ENCODE results near the gene PPT2.

PPT2 gene

GRCh38 chr6:32115623-32116022 lies 38.3 kb upstream of the PPT2 start:
- no peak overlapping the region for H3K4me3 ChIP-seq (ENCODE audit: control insufficient read depth, low read depth, low read length)
- TF ChIP-seq CTCF (IDR thresholded peaks at IDR 0.05; ENCODE audit: control insufficient read depth, insufficient read depth, low read depth, low read length, missing control alignments): no peak

GRCh38 chr6:32116674-32117073 lies 37.3 kb upstream of the PPT2 start:
- TF ChIP-seq CTCF (IDR thresholded peaks at IDR 0.05; ENCODE audit: control insufficient read depth, insufficient read depth, low read depth, low read length, missing control alignments): peak; percentile 41
- no peak overlapping the region for H3K4me3 ChIP-seq (ENCODE audit: control insufficient read depth, low read depth, low read length)
- DNase-seq (ENCODE audit: low read depth): no peak

More at GRCh38 chr6:32115623-32116022, 38.3 kb upstream of the PPT2 start:
- DNase-seq (ENCODE audit: low read depth): no peak

DNA sequence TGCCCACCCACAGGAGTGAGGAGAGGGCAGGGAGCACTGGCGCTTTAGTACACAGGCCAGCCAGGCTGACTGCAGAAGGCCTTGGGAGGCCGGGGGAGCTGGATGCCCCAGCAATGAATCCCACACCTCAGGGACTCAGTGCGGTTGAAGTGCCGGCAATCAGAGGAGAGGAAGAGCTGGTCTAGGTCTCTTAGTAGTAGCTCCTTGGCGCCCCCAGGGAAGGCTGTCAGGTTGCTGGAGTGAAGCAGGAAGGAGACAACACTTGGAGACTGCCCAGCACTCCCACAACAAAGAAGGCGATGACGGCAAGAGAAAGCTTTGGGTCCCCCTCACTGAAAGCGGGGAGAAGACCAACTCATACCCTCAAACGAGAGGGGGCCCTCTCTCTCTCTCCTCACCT lies 36.5 kb upstream of the PPT2 start:
- TF ChIP-seq CTCF (IDR thresholded peaks at IDR 0.05; ENCODE audit: control insufficient read depth, insufficient read depth, low read depth, low read length, missing control alignments): no peak
- no peak for DNase-seq (ENCODE audit: low read depth)
- no peak overlapping the region for H3K4me3 ChIP-seq (ENCODE audit: control insufficient read depth, low read depth, low read length)

GRCh38 chr6:32118782-32119628 lies 34.9 kb upstream of the PPT2 start:
- H3K4me3 ChIP-seq (ENCODE audit: control insufficient read depth, low read depth, low read length): no peak overlapping the region
- TF ChIP-seq CTCF (IDR thresholded peaks at IDR 0.05; ENCODE audit: control insufficient read depth, insufficient read depth, low read depth, low read length, missing control alignments): peak; percentile 98
- DNase-seq (ENCODE audit: low read depth): peak; percentile 45

DNA sequence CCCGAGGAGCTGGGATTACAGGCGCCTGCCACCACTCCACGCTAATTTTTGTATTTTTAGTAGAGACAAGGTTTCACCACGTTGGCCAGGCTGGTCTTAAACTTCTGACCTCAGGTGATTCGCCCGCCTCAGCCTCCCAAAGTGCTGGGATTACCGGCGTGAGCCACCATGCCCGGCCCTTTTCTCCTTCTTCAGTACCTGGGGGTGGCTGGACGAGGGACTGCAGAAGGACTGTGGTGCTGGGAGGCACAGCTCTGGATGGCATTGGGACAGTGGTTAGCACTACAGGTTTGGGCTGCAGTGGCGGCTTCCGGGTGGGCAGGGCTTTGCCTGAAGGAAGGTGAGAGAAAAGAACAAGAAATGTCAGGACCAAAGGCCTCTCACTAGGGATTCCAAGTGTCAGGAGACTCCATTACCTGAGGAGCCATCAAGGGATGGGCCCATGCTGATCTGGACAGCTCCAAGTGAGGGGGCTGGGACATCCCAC lies 33.3 kb upstream of the PPT2 start:
- TF ChIP-seq CTCF (IDR thresholded peaks at IDR 0.05; ENCODE audit: control insufficient read depth, insufficient read depth, low read depth, low read length, missing control alignments): no peak
- DNase-seq (ENCODE audit: low read depth): no peak
- no peak overlapping the region for H3K4me3 ChIP-seq (ENCODE audit: control insufficient read depth, low read depth, low read length)

- DNase-seq (ENCODE audit: low read depth): no peak
- no peak overlapping the region for H3K4me3 ChIP-seq (ENCODE audit: control insufficient read depth, low read depth, low read length)
These were observed 30.3 kb upstream of the PPT2 start for GRCh38 chr6:32123681-32124080.

More at GRCh38 chr6:32123681-32124080, 30.3 kb upstream of the PPT2 start:
- no peak for TF ChIP-seq CTCF (IDR thresholded peaks at IDR 0.05; ENCODE audit: control insufficient read depth, insufficient read depth, low read depth, low read length, missing control alignments)

All from AG09309 (cell line).